H1 (cell line): ENCODE measurements around the gene BABAM2.

Experiments used
- EP300 ChIP-seq, 2 experiments: IDR thresholded peaks; 1 replicate in 1 of 2; 2 replicates in 1 of 2; pipeline ENCODE4 v1.6.1; 2011 to 2012; ENCODE audit warnings: low read depth in 2 of 2, low read length in 2 of 2, mild to moderate bottlenecking in 2 of 2, borderline replicate concordance in 1 of 2, inconsistent platforms in 1 of 2, moderate library complexity in 1 of 2
- POLR2A ChIP-seq, 2 experiments: IDR thresholded peaks; 1 replicate in 1 of 2; 2 replicates in 1 of 2; pipeline ENCODE4 v1.6.1; 2011; ENCODE audit warnings: low read depth in 2 of 2, low read length in 2 of 2, mild to moderate bottlenecking in 2 of 2; ENCODE audit errors: control extremely low read depth in 1 of 2
- POLR2AphosphoS5 ChIP-seq: IDR thresholded peaks from 2 replicates; pipeline ENCODE4 v1.6.1; 2011; ENCODE audit warnings: low read depth, low read length
- ZNF274 ChIP-seq: IDR thresholded peaks from 2 replicates; pipeline ENCODE4 v1.7.0; 2012; ENCODE audit warnings: low read length, borderline replicate concordance; ENCODE audit errors: extremely low read depth
- TF ChIP-seq, protein P1 (sequence below), 3 experiments: IDR thresholded peaks; 1 replicate in 2 of 3; 2 replicates in 1 of 3; pipeline versions ENCODE4 v1.5.1 to v1.6.1; 2011; ENCODE audit warnings: low read length in 3 of 3, mild to moderate bottlenecking in 3 of 3, inconsistent platforms in 2 of 3, low read depth in 1 of 3, moderate library complexity in 1 of 3; ENCODE audit not compliant: insufficient read depth in 1 of 3; ENCODE audit errors: control extremely low read depth in 1 of 3
- TF ChIP-seq, protein P2 (sequence below): IDR thresholded peaks from 2 replicates; pipeline ENCODE4 v1.6.1; 2012; ENCODE audit warnings: low read length, inconsistent platforms

DNA sequence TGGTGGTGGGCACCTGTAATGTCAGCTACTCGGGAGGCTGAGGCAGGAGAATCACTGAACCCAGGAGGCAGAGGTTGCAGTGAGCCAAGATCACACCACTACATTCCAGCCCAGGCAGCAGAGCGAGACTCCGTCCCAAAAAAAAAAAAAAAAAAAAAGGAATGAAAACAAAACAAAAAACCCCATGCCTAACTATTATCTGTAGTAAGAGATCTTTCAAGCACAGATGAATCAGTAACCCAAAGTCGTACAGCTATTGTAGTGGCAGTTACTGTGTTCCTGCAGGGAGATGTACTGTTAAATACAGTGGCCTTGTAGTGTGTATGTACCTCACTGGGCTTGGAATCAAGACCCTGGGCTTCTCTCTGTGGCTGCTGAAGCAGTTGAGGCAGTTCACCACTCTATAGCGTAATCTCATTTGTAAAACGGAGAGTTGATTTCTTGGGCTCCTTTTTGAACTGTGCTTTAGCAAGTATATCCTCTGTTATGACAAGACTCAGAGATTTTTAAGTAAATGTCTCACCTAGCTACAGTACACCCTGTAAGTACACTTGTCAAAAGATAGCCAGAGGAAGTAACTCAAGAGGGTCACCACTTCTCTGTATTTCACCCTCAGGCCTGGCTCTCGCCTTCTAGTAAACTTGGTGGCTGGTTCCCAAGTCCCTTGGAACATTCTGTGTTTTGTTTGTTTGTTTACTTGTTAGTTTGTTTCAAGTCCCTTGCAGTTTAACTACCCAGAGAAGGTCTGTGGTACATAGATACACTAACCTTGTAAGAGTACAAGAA is 392.5 kb downstream of the BABAM2 start:
- TF ChIP-seq POLR2AphosphoS5 (no peak), POLR2A (IDR thresholded peaks at IDR 0.05; ENCODE audit: control extremely low read depth in 1 of 2, low read depth in 2 of 2, low read length in 2 of 2) (no peak), ZNF274 (no peak), EP300 (IDR thresholded peaks at IDR 0.05; ENCODE audit: borderline replicate concordance in 1 of 2, low read depth in 2 of 2, low read length in 2 of 2) (no peak)
- TF ChIP-seq, protein P1, sequence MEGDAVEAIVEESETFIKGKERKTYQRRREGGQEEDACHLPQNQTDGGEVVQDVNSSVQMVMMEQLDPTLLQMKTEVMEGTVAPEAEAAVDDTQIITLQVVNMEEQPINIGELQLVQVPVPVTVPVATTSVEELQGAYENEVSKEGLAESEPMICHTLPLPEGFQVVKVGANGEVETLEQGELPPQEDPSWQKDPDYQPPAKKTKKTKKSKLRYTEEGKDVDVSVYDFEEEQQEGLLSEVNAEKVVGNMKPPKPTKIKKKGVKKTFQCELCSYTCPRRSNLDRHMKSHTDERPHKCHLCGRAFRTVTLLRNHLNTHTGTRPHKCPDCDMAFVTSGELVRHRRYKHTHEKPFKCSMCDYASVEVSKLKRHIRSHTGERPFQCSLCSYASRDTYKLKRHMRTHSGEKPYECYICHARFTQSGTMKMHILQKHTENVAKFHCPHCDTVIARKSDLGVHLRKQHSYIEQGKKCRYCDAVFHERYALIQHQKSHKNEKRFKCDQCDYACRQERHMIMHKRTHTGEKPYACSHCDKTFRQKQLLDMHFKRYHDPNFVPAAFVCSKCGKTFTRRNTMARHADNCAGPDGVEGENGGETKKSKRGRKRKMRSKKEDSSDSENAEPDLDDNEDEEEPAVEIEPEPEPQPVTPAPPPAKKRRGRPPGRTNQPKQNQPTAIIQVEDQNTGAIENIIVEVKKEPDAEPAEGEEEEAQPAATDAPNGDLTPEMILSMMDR (IDR thresholded peaks at IDR 0.05; ENCODE audit: control extremely low read depth in 1 of 3, insufficient read depth in 1 of 3, low read depth in 1 of 3, low read length in 3 of 3), result no peak
- TF ChIP-seq, protein P2, sequence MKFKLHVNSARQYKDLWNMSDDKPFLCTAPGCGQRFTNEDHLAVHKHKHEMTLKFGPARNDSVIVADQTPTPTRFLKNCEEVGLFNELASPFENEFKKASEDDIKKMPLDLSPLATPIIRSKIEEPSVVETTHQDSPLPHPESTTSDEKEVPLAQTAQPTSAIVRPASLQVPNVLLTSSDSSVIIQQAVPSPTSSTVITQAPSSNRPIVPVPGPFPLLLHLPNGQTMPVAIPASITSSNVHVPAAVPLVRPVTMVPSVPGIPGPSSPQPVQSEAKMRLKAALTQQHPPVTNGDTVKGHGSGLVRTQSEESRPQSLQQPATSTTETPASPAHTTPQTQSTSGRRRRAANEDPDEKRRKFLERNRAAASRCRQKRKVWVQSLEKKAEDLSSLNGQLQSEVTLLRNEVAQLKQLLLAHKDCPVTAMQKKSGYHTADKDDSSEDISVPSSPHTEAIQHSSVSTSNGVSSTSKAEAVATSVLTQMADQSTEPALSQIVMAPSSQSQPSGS, result no peak
